HL-60 (cell line): Measurements from ENCODE around the gene IL17C.

Experiments
- DNase-seq, 2 experiments: peaks; one replicate each; pipeline ENCODE4 v3.0.0-alpha.2; 2010 to 2020; ENCODE audit warnings: low read depth in 1 of 2, low spot score in 1 of 2
- H3K27ac ChIP-seq: fragments of 250-450 bp; sonication (Bioruptor Pico); replicated peaks from 2 replicates; pipeline ENCODE4 v1.5.1; 2020; ENCODE audit warnings: mild to moderate bottlenecking, moderate library complexity
- H3K27me3 ChIP-seq: fragments of 250-450 bp; sonication (Bioruptor Pico); 2 replicates; pipeline ENCODE4 v1.5.1; 2021; ENCODE audit warnings: mild to moderate bottlenecking, moderate library complexity; ENCODE audit not compliant: insufficient read depth, poor library complexity, severe bottlenecking
- H3K4me3 ChIP-seq: replicated peaks from 2 replicates; pipeline ENCODE4 v1.5.1; 2011; ENCODE audit warnings: mild to moderate bottlenecking, control low read depth, low read length; ENCODE audit not compliant: insufficient read depth
- CTCF ChIP-seq: IDR thresholded peaks from one replicate; pipeline ENCODE4 v1.5.1; 2011; ENCODE audit warnings: low read length, control low read depth, inconsistent platforms; ENCODE audit not compliant: insufficient read depth
- GABPA ChIP-seq: IDR thresholded peaks from 2 replicates; pipeline ENCODE4 v1.6.1; 2012; ENCODE audit warnings: low read depth
- POLR2AphosphoS5 ChIP-seq: IDR thresholded peaks from 2 replicates; pipeline ENCODE4 v1.6.1; 2012; ENCODE audit warnings: low read depth
- REST ChIP-seq: IDR thresholded peaks from 2 replicates; pipeline ENCODE4 v1.6.1; 2012; ENCODE audit warnings: low read depth; ENCODE audit not compliant: insufficient replicate concordance
- SPI1 ChIP-seq: IDR thresholded peaks from 2 replicates; pipeline ENCODE4 v1.6.1; 2012; ENCODE audit warnings: low read depth, mild to moderate bottlenecking, borderline replicate concordance

The IL17C gene

GRCh38 chr16:88640498-88641247 is 2.3 kb downstream of the IL17C start:
- Histone ChIP-seq H3K27me3 (peaks cover 3% of the 10 kb centered on the region), H3K27ac (no peak overlapping the region), H3K4me3 (no peak overlapping the region)
- no peak for DNase-seq
- no peak for TF ChIP-seq CTCF
- TF ChIP-seq GABPA, result no peak
- TF ChIP-seq SPI1, result no peak
- TF ChIP-seq POLR2AphosphoS5, result no peak

GRCh38 chr16:88642881-88643643 is 4.7 kb downstream of the IL17C start:
- no peak for DNase-seq
- H3K4me3 ChIP-seq, result no peak overlapping the region
- no peak overlapping the region for H3K27ac ChIP-seq
- peaks cover 3% of the 10 kb centered on the region for H3K27me3 ChIP-seq
- TF ChIP-seq GABPA, result no peak
- TF ChIP-seq POLR2AphosphoS5, result no peak; the same call in 1 of the 2 replicates
- TF ChIP-seq CTCF, result no peak
- no peak for TF ChIP-seq SPI1
- TF ChIP-seq REST, result no peak

- DNase-seq, result no peak
- TF ChIP-seq GABPA (no peak), CTCF (no peak), SPI1 (no peak), POLR2AphosphoS5 (no peak), REST (no peak)
- Histone ChIP-seq H3K27me3 (peaks cover 3% of the 10 kb centered on the region), H3K27ac (no peak overlapping the region), H3K4me3 (no peak overlapping the region)
These were observed 5.2 kb downstream of the IL17C start for GRCh38 chr16:88643644-88643932.
